Measurements from ENCODE around the gene IGF1.
A peak's percentile ranks its signal among the peaks of the same experiment; 100 is the strongest.

Gene IGF1

DNA sequence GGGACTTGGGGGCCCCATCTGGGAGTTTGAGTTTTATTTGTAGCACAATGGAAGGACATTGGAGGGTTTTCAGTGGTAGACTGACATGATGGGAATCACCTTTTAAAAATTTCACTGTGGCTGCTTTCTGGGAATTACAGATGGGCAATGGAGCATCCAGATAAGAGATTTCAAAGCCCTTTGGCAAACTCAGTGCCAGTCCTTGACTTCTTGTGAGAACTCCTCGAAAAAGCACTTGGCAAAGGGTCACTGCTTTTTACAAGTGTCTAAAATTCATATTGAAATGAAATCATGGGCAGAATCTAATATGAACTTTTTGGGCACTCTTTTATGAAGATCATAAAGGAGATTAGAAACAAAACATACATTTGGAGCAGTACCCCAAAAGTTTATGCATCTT lies 34.3 kb upstream of the IGF1 start:
- DNase-seq, result no peak
- no peak overlapping the region for H3K4me3 ChIP-seq (ENCODE audit: control insufficient read depth in 1 of 7, extremely low read depth in 1 of 7, insufficient read depth in 4 of 7, low read depth in 2 of 7, low read length in 6 of 7)
- ChIA-PET POLR2A (no interaction called here), CTCF (no interaction called here)
- no peaks in the 10 kb centered on the region for H3K36me3 ChIP-seq (ENCODE audit: control insufficient read depth in 4 of 4, insufficient read depth in 4 of 4, low read length in 3 of 4)
- no CpG with 5 or more reads among the region's 1 CpG for WGBS (ENCODE audit: insufficient coverage)
- no peaks in the 10 kb centered on the region for H3K9me3 ChIP-seq (ENCODE audit: control extremely low read depth in 1 of 5, control insufficient read depth in 4 of 5, insufficient read depth in 2 of 5, low read depth in 1 of 5, low read length in 4 of 5)
- no peaks in the 10 kb centered on the region for H3K27me3 ChIP-seq (replicated peaks in 2 of 5; ENCODE audit: control insufficient read depth in 4 of 5, insufficient read depth in 5 of 5, low read length in 4 of 5)
- H3K4me1 ChIP-seq (ENCODE audit: control extremely low read depth in 1 of 4, control insufficient read depth in 4 of 4, insufficient read depth in 4 of 4, low read length in 3 of 4), result peaks cover 0 to 6% (median 0%) of the 10 kb centered on the region in 4 experiments
- no peak overlapping the region for H3K27ac ChIP-seq (ENCODE audit: insufficient read depth in 1 of 2, low read depth in 1 of 2, low read length in 2 of 2, poor library complexity in 1 of 2, severe bottlenecking in 2 of 2)

DNA sequence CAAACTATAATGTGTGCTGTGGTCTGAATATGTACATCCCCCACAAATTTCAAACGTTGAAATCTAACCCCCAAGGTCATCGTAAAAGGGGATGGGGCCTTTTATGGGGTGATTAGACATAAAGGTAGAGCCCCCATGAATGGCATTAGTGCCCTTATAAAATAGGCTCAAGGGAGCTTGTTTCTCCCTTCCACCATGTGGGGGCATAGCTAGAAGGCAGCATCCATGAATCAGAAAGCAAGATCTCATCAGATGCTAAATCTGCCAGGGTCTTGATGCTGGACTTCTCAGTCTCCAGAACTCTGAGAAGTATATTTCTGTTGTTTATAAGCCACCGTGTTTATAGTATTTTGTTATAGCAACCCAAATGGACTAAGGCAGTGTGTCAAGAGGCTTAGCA lies 33.4 kb upstream of the IGF1 start:
- POLR2A ChIA-PET, result no interaction called here
- WGBS (ENCODE audit: insufficient coverage), result 90% methylated on average over 1 of the region's 3 CpGs
- Histone ChIP-seq H3K9me3 (ENCODE audit: control extremely low read depth in 1 of 5, control insufficient read depth in 4 of 5, insufficient read depth in 2 of 5, low read depth in 1 of 5, low read length in 4 of 5) (no peaks in the 10 kb centered on the region), H3K36me3 (ENCODE audit: control insufficient read depth in 4 of 4, insufficient read depth in 4 of 4, low read length in 3 of 4) (no peaks in the 10 kb centered on the region), H3K4me3 (ENCODE audit: control insufficient read depth in 1 of 7, extremely low read depth in 1 of 7, insufficient read depth in 4 of 7, low read depth in 2 of 7, low read length in 6 of 7) (no peak overlapping the region), H3K27me3 (replicated peaks in 2 of 5; ENCODE audit: control insufficient read depth in 4 of 5, insufficient read depth in 5 of 5, low read length in 4 of 5) (no peaks in the 10 kb centered on the region), H3K4me1 (ENCODE audit: control extremely low read depth in 1 of 4, control insufficient read depth in 4 of 4, insufficient read depth in 4 of 4, low read length in 3 of 4) (peaks cover 0 to 6% (median 0%) of the 10 kb centered on the region in 4 experiments), H3K27ac (ENCODE audit: insufficient read depth in 1 of 2, low read depth in 1 of 2, low read length in 2 of 2, poor library complexity in 1 of 2, severe bottlenecking in 2 of 2) (no peak overlapping the region)
- CTCF ChIA-PET, result interaction anchor here (0.6 to 2.4 kb wide), 2 partner anchors 30 to 363 kb away, joined by 3 to 10 read pairs; no protein-coding TSS in a partner anchor
- DNase-seq, result no peak

GRCh38 chr12:102513272-102513671 lies 32.9 kb upstream of the IGF1 start:
- WGBS (ENCODE audit: insufficient coverage), result 84% methylated on average over 8 of the region's 8 CpGs
- no peaks in the 10 kb centered on the region for H3K27me3 ChIP-seq (replicated peaks in 2 of 5; ENCODE audit: control insufficient read depth in 4 of 5, insufficient read depth in 5 of 5, low read length in 4 of 5)
- CTCF ChIA-PET, result interaction anchor here (0.6 to 2.4 kb wide), 2 partner anchors 30 to 363 kb away, joined by 3 to 10 read pairs; no protein-coding TSS in a partner anchor

GRCh38 chr12:102512523-102512922 lies 32.2 kb upstream of the IGF1 start:
- no peaks in the 10 kb centered on the region for H3K9me3 ChIP-seq (ENCODE audit: control extremely low read depth in 1 of 5, control insufficient read depth in 4 of 5, insufficient read depth in 2 of 5, low read depth in 1 of 5, low read length in 4 of 5)
- no peak overlapping the region for H3K4me3 ChIP-seq (ENCODE audit: control insufficient read depth in 1 of 7, extremely low read depth in 1 of 7, insufficient read depth in 4 of 7, low read depth in 2 of 7, low read length in 6 of 7)
- peaks cover 0 to 6% (median 0%) of the 10 kb centered on the region in 4 experiments for H3K4me1 ChIP-seq (ENCODE audit: control extremely low read depth in 1 of 4, control insufficient read depth in 4 of 4, insufficient read depth in 4 of 4, low read length in 3 of 4)
- ChIA-PET CTCF (interaction anchor here (2.4 kb wide), 1 partner anchor 31 kb away, joined by 10 read pairs; no protein-coding TSS in a partner anchor), POLR2A (no interaction called here)
- H3K27me3 ChIP-seq (replicated peaks in 2 of 5; ENCODE audit: control insufficient read depth in 4 of 5, insufficient read depth in 5 of 5, low read length in 4 of 5), result no peaks in the 10 kb centered on the region
- no peak overlapping the region for H3K27ac ChIP-seq (ENCODE audit: insufficient read depth in 1 of 2, low read depth in 1 of 2, low read length in 2 of 2, poor library complexity in 1 of 2, severe bottlenecking in 2 of 2)
- 25% methylated on average over 2 of the region's 3 CpGs for WGBS (ENCODE audit: insufficient coverage)
- peak in 1 of 3 donors; percentile 5 for DNase-seq
- H3K36me3 ChIP-seq (ENCODE audit: control insufficient read depth in 4 of 4, insufficient read depth in 4 of 4, low read length in 3 of 4), result no peaks in the 10 kb centered on the region

More at GRCh38 chr12:102513272-102513671, 32.9 kb upstream of the IGF1 start:
- peaks cover 0 to 6% (median 0%) of the 10 kb centered on the region in 4 experiments for H3K4me1 ChIP-seq (ENCODE audit: control extremely low read depth in 1 of 4, control insufficient read depth in 4 of 4, insufficient read depth in 4 of 4, low read length in 3 of 4)
- H3K36me3 ChIP-seq (ENCODE audit: control insufficient read depth in 4 of 4, insufficient read depth in 4 of 4, low read length in 3 of 4), result no peaks in the 10 kb centered on the region
- POLR2A ChIA-PET, result no interaction called here
- no peak overlapping the region for H3K4me3 ChIP-seq (ENCODE audit: control insufficient read depth in 1 of 7, extremely low read depth in 1 of 7, insufficient read depth in 4 of 7, low read depth in 2 of 7, low read length in 6 of 7)
- H3K27ac ChIP-seq (ENCODE audit: insufficient read depth in 1 of 2, low read depth in 1 of 2, low read length in 2 of 2, poor library complexity in 1 of 2, severe bottlenecking in 2 of 2), result no peak overlapping the region
- H3K9me3 ChIP-seq (ENCODE audit: control extremely low read depth in 1 of 5, control insufficient read depth in 4 of 5, insufficient read depth in 2 of 5, low read depth in 1 of 5, low read length in 4 of 5), result no peaks in the 10 kb centered on the region
- DNase-seq, result no peak

DNA sequence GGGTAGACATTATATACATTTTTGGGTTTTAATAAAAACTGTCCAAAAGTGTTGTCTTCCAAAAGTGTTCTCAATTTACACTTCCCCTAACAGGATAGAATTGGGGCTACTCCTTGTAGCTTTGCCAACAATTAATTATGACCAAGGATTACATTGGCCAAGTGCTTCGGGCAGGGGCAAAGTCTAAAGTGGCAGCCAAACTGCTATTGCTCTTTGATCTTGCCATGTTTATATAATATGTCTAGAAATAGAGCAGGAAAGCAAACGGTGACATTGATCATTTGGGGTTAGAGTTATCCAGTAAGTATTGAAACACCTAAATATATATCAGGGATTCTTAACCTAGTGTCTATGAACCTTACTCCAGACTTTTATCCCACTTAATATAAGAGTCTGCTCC lies 31.2 kb upstream of the IGF1 start:
- DNase-seq, result no peak
- no peak overlapping the region for H3K4me3 ChIP-seq (ENCODE audit: control insufficient read depth in 1 of 7, extremely low read depth in 1 of 7, insufficient read depth in 4 of 7, low read depth in 2 of 7, low read length in 6 of 7)
- no peaks in the 10 kb centered on the region for H3K27me3 ChIP-seq (replicated peaks in 2 of 5; ENCODE audit: control insufficient read depth in 4 of 5, insufficient read depth in 5 of 5, low read length in 4 of 5)
- H3K4me1 ChIP-seq (ENCODE audit: control extremely low read depth in 1 of 4, control insufficient read depth in 4 of 4, insufficient read depth in 4 of 4, low read length in 3 of 4), result peaks cover 0 to 6% (median 0%) of the 10 kb centered on the region in 4 experiments
- H3K36me3 ChIP-seq (ENCODE audit: control insufficient read depth in 4 of 4, insufficient read depth in 4 of 4, low read length in 3 of 4), result no peaks in the 10 kb centered on the region
- no CpG with 5 or more reads among the region's 2 CpGs for WGBS (ENCODE audit: insufficient coverage)
- no peak overlapping the region for H3K27ac ChIP-seq (ENCODE audit: insufficient read depth in 1 of 2, low read depth in 1 of 2, low read length in 2 of 2, poor library complexity in 1 of 2, severe bottlenecking in 2 of 2)
- ChIA-PET CTCF (interaction anchor here (1.1 kb wide), 1 partner anchor 10 kb away, joined by 3 read pairs; no protein-coding TSS in a partner anchor), POLR2A (no interaction called here)
- no peaks in the 10 kb centered on the region for H3K9me3 ChIP-seq (ENCODE audit: control extremely low read depth in 1 of 5, control insufficient read depth in 4 of 5, insufficient read depth in 2 of 5, low read depth in 1 of 5, low read length in 4 of 5)

DNA sequence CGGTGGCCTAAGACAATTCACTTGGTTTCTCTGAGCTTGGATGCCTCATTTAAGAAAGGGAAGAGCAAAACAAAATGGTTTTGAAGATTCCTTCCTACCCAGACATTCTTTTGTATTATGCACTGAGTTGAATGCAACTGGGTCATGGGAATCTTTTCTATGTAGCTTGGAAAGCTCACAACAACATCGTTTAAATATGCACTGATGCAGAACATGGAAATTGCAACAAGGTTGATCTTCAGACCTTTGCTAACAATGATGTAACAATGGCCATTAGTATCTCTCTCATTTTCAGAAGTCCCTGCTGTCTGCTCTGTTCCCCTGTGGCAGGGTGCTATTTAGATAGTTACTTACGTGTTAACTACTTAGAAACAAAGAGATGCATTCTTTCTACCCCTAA lies 30.1 kb upstream of the IGF1 start:
- no peak overlapping the region for H3K27ac ChIP-seq (ENCODE audit: insufficient read depth in 1 of 2, low read depth in 1 of 2, low read length in 2 of 2, poor library complexity in 1 of 2, severe bottlenecking in 2 of 2)
- H3K36me3 ChIP-seq (ENCODE audit: control insufficient read depth in 4 of 4, insufficient read depth in 4 of 4, low read length in 3 of 4), result no peaks in the 10 kb centered on the region
- ChIA-PET CTCF (interaction anchor here (1.0 to 1.1 kb wide), 2 partner anchors 11 to 27 kb away, joined by 3 read pairs; no protein-coding TSS in a partner anchor), POLR2A (no interaction called here)
- H3K4me3 ChIP-seq (ENCODE audit: control insufficient read depth in 1 of 7, extremely low read depth in 1 of 7, insufficient read depth in 4 of 7, low read depth in 2 of 7, low read length in 6 of 7), result no peak overlapping the region
- 88% methylated on average over 1 of the region's 3 CpGs for WGBS (ENCODE audit: insufficient coverage)
- H3K9me3 ChIP-seq (ENCODE audit: control extremely low read depth in 1 of 5, control insufficient read depth in 4 of 5, insufficient read depth in 2 of 5, low read depth in 1 of 5, low read length in 4 of 5), result peaks cover 0 to 3% (median 1%) of the 10 kb centered on the region in 5 experiments
- no peaks in the 10 kb centered on the region for H3K27me3 ChIP-seq (replicated peaks in 2 of 5; ENCODE audit: control insufficient read depth in 4 of 5, insufficient read depth in 5 of 5, low read length in 4 of 5)
- no peak for DNase-seq
- peaks cover 0 to 6% (median 0%) of the 10 kb centered on the region in 4 experiments for H3K4me1 ChIP-seq (ENCODE audit: control extremely low read depth in 1 of 4, control insufficient read depth in 4 of 4, insufficient read depth in 4 of 4, low read length in 3 of 4)

DNA sequence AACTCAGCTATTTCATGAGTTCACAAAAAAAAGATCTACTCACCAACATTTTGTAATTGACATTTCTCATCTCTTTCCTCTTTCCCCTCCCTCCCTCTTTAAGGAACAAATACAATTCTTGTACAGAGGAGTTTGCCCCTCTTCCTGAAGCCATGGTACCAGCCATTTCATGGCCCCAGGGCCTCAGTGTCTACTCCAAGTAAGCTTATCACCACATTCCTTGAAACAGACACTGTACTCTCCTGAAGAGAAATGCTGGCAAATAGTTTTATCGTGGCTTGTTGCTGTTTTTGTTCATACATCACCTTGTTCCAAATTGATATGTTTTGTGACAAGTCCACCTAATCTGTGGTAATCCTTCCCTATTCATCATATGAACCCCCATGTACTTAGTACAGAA lies 29.7 kb upstream of the IGF1 start:
- CTCF ChIA-PET, result interaction anchor here (1.0 kb wide), 1 partner anchor 26 kb away, joined by 3 read pairs; no protein-coding TSS in a partner anchor

More for the DNA sequence above, 29.7 kb upstream of the IGF1 start:
- no peak for DNase-seq
- POLR2A ChIA-PET, result no interaction called here
- H3K4me3 ChIP-seq (ENCODE audit: control insufficient read depth in 1 of 7, extremely low read depth in 1 of 7, insufficient read depth in 4 of 7, low read depth in 2 of 7, low read length in 6 of 7), result no peak overlapping the region
- H3K27ac ChIP-seq (ENCODE audit: insufficient read depth in 1 of 2, low read depth in 1 of 2, low read length in 2 of 2, poor library complexity in 1 of 2, severe bottlenecking in 2 of 2), result no peak overlapping the region
- WGBS (ENCODE audit: insufficient coverage), result 80% methylated on average over 1 of the region's 1 CpG
- H3K27me3 ChIP-seq (replicated peaks in 2 of 5; ENCODE audit: control insufficient read depth in 4 of 5, insufficient read depth in 5 of 5, low read length in 4 of 5), result no peaks in the 10 kb centered on the region
- peaks cover 0 to 6% (median 0%) of the 10 kb centered on the region in 4 experiments for H3K4me1 ChIP-seq (ENCODE audit: control extremely low read depth in 1 of 4, control insufficient read depth in 4 of 4, insufficient read depth in 4 of 4, low read length in 3 of 4)
- peaks cover 0 to 3% (median 1%) of the 10 kb centered on the region in 5 experiments for H3K9me3 ChIP-seq (ENCODE audit: control extremely low read depth in 1 of 5, control insufficient read depth in 4 of 5, insufficient read depth in 2 of 5, low read depth in 1 of 5, low read length in 4 of 5)
- H3K36me3 ChIP-seq (ENCODE audit: control insufficient read depth in 4 of 4, insufficient read depth in 4 of 4, low read length in 3 of 4), result no peaks in the 10 kb centered on the region

All from common myeloid progenitor, CD34-positive (primary cell).